Activated gamma-delta T cell (primary cell): ENCODE measurements around the gene ZBTB20.

Experiments used
- DNase-seq: peaks from one replicate; lab custom pipeline; 2025; lab: John Stamatoyannopoulos, UW

ZBTB20 gene

GRCh38 chr3:114632757-114633424 lies 514.2 kb downstream of the ZBTB20 start:
- no peak for DNase-seq

- DNase-seq: no peak
Measured at GRCh38 chr3:114627770-114628169, 519.3 kb downstream of the ZBTB20 start.

- no peak for DNase-seq
Measured at GRCh38 chr3:114626751-114627150, 520.3 kb downstream of the ZBTB20 start.

- no peak for DNase-seq
Measured at GRCh38 chr3:114624571-114625181, 522.4 kb downstream of the ZBTB20 start.

- DNase-seq: no peak
Measured at GRCh38 chr3:114624047-114624445, 523.0 kb downstream of the ZBTB20 start.

GRCh38 chr3:114623420-114624046 lies 523.6 kb downstream of the ZBTB20 start:
- DNase-seq: no peak

GRCh38 chr3:114622001-114622400 lies 525.1 kb downstream of the ZBTB20 start:
- DNase-seq: no peak

GRCh38 chr3:114619771-114620170 lies 527.3 kb downstream of the ZBTB20 start:
- DNase-seq: no peak

GRCh38 chr3:114615523-114616085 lies 531.5 kb downstream of the ZBTB20 start:
- DNase-seq: no peak

GRCh38 chr3:114609973-114610630 lies 537.0 kb downstream of the ZBTB20 start:
- DNase-seq: no peak

- DNase-seq: no peak
Measured at GRCh38 chr3:114608293-114608692, 538.8 kb downstream of the ZBTB20 start.

GRCh38 chr3:114606336-114606735 lies 540.8 kb downstream of the ZBTB20 start:
- DNase-seq: no peak

GRCh38 chr3:114600571-114600970 lies 546.5 kb downstream of the ZBTB20 start:
- no peak for DNase-seq

GRCh38 chr3:114597871-114598270 lies 549.2 kb downstream of the ZBTB20 start:
- DNase-seq: no peak

- DNase-seq: no peak
Measured at GRCh38 chr3:114597012-114597411, 550.1 kb downstream of the ZBTB20 start.

GRCh38 chr3:114596147-114596546 lies 550.9 kb downstream of the ZBTB20 start:
- no peak for DNase-seq

- no peak for DNase-seq
Measured at GRCh38 chr3:114595522-114596028, 551.5 kb downstream of the ZBTB20 start.

- no peak for DNase-seq
Measured at GRCh38 chr3:114590309-114591047, 556.6 kb downstream of the ZBTB20 start.

GRCh38 chr3:114587986-114588385 lies 559.1 kb downstream of the ZBTB20 start:
- DNase-seq: no peak

- no peak for DNase-seq
Measured at GRCh38 chr3:114586119-114586518, 561.0 kb downstream of the ZBTB20 start.

GRCh38 chr3:114585687-114586086 lies 561.4 kb downstream of the ZBTB20 start:
- no peak for DNase-seq
